IPS DF 6.9 (cell line): Measurements from ENCODE around the gene PRDM9.

Experiments used
- DNase-seq: peaks from one replicate; pipeline ENCODE4 v3.0.0-alpha.2; 2013; ENCODE audit warnings: low read depth, low spot score
- H3K27ac ChIP-seq: one replicate; pipeline ENCODE4 v1.5.1; 2013; ENCODE audit warnings: low read length, control low read depth
- H3K27me3 ChIP-seq: 2 replicates; pipeline ENCODE4 v1.6.1; 2013; ENCODE audit warnings: mild to moderate bottlenecking, low read length; ENCODE audit not compliant: control insufficient read depth, insufficient read depth
- H3K36me3 ChIP-seq: 2 replicates; pipeline ENCODE4 v1.6.1; 2013; ENCODE audit warnings: low read length; ENCODE audit not compliant: control insufficient read depth, insufficient read depth
- H3K4me1 ChIP-seq: 2 replicates; pipeline ENCODE4 v1.6.1; 2013; ENCODE audit warnings: low read length; ENCODE audit not compliant: control insufficient read depth, insufficient read depth
- H3K4me3 ChIP-seq: 2 replicates; pipeline ENCODE4 v1.5.1; 2013; ENCODE audit warnings: mild to moderate bottlenecking, low read length
- H3K9me3 ChIP-seq: 2 replicates; pipeline ENCODE4 v1.6.1; 2013; ENCODE audit warnings: low read length, inconsistent platforms; ENCODE audit not compliant: control insufficient read depth, insufficient read depth
- WGBS: extraction: QIAGEN DNeasy Blood & Tissue Kit; methylation state at CpG from one replicate; pipeline ENCODE4 v1.1.7; 2013; ENCODE audit warnings: mixed read lengths, missing lambda C conversion rate; ENCODE audit not compliant: insufficient read length, insufficient coverage; 5-methylcytosine and 5-hydroxymethylcytosine counted together

PRDM9 gene

GRCh38 chr5:23507278-23507685 lies at the start of gene PRDM9:
Gene PRDM9, plus strand, starts transcription at chr5:23507609. Its CDS starts 1,425 bp downstream, at chr5:23509034.
- H3K36me3 ChIP-seq: no peaks in the 10 kb centered on the region
- H3K4me1 ChIP-seq: no peaks in the 10 kb centered on the region; the same call in 1 of the 2 replicates
- no CpG with 5 or more reads among the region's 27 CpGs for WGBS
- no peaks in the 10 kb centered on the region for H3K9me3 ChIP-seq
- H3K27ac ChIP-seq: no peak within 1 kb of the TSS
- H3K4me3 ChIP-seq: no peak within 1 kb of the TSS
- no peak for DNase-seq
- H3K27me3 ChIP-seq: no peaks in the 10 kb centered on the region

GRCh38 chr5:23457780-23458179 lies 49.6 kb upstream of the PRDM9 start:
- no peak for DNase-seq
- Histone ChIP-seq H3K9me3 (no peaks in the 10 kb centered on the region), H3K4me1 (no peaks in the 10 kb centered on the region), H3K27ac (no peak overlapping the region), H3K27me3 (no peaks in the 10 kb centered on the region), H3K36me3 (no peaks in the 10 kb centered on the region), H3K4me3 (no peak overlapping the region)
- no CpG with 5 or more reads among the region's 3 CpGs for WGBS

GRCh38 chr5:23459214-23459613 lies 48.2 kb upstream of the PRDM9 start:
- Histone ChIP-seq H3K36me3 (no peaks in the 10 kb centered on the region), H3K4me3 (no peak overlapping the region), H3K9me3 (no peaks in the 10 kb centered on the region), H3K27ac (no peak overlapping the region), H3K27me3 (no peaks in the 10 kb centered on the region), H3K4me1 (no peaks in the 10 kb centered on the region)
- no peak for DNase-seq
- WGBS: no CpG with 5 or more reads among the region's 3 CpGs

- H3K36me3 ChIP-seq: no peaks in the 10 kb centered on the region
- no CpG with 5 or more reads among the region's 1 CpG for WGBS
- H3K4me1 ChIP-seq: no peaks in the 10 kb centered on the region; the same call in 1 of the 2 replicates
- no peak for DNase-seq
- H3K4me3 ChIP-seq: no peak overlapping the region
- no peaks in the 10 kb centered on the region for H3K9me3 ChIP-seq
- no peak overlapping the region for H3K27ac ChIP-seq
- H3K27me3 ChIP-seq: no peaks in the 10 kb centered on the region
Measured at GRCh38 chr5:23461576-23461975, 45.8 kb upstream of the PRDM9 start.

- Histone ChIP-seq H3K4me1 (no peaks in the 10 kb centered on the region; the same call in 1 of the 2 replicates), H3K36me3 (no peaks in the 10 kb centered on the region), H3K4me3 (no peak overlapping the region), H3K27ac (no peak overlapping the region), H3K27me3 (no peaks in the 10 kb centered on the region), H3K9me3 (no peaks in the 10 kb centered on the region)
- DNase-seq: no peak
- no CpG with 5 or more reads among the region's 2 CpGs for WGBS
Measured at GRCh38 chr5:23466401-23466912, 41.0 kb upstream of the PRDM9 start.

GRCh38 chr5:23468658-23469057 lies 38.8 kb upstream of the PRDM9 start:
- no CpG with 5 or more reads among the region's 3 CpGs for WGBS
- Histone ChIP-seq H3K27me3 (no peaks in the 10 kb centered on the region), H3K27ac (no peak overlapping the region), H3K4me3 (no peak overlapping the region), H3K4me1 (no peaks in the 10 kb centered on the region; the same call in 1 of the 2 replicates), H3K9me3 (no peaks in the 10 kb centered on the region), H3K36me3 (no peaks in the 10 kb centered on the region)
- DNase-seq: no peak

- no peak overlapping the region for H3K27ac ChIP-seq
- no peaks in the 10 kb centered on the region for H3K4me1 ChIP-seq
- no peak for DNase-seq
- H3K4me3 ChIP-seq: no peak overlapping the region
- no peaks in the 10 kb centered on the region for H3K36me3 ChIP-seq
- no peaks in the 10 kb centered on the region for H3K27me3 ChIP-seq
- no peaks in the 10 kb centered on the region for H3K9me3 ChIP-seq
Measured at GRCh38 chr5:23473915-23474314, 33.5 kb upstream of the PRDM9 start.

- Histone ChIP-seq H3K27ac (no peak overlapping the region), H3K36me3 (no peaks in the 10 kb centered on the region), H3K27me3 (no peaks in the 10 kb centered on the region), H3K9me3 (no peaks in the 10 kb centered on the region), H3K4me1 (no peaks in the 10 kb centered on the region), H3K4me3 (no peak overlapping the region)
- WGBS: no CpG with 5 or more reads among the region's 1 CpG
- no peak for DNase-seq
Measured at GRCh38 chr5:23474315-23474714, 33.1 kb upstream of the PRDM9 start.

- Histone ChIP-seq H3K9me3 (no peaks in the 10 kb centered on the region), H3K27me3 (no peaks in the 10 kb centered on the region), H3K4me3 (no peak overlapping the region), H3K36me3 (no peaks in the 10 kb centered on the region), H3K4me1 (no peaks in the 10 kb centered on the region), H3K27ac (no peak overlapping the region)
- no peak for DNase-seq
- WGBS: no CpG with 5 or more reads among the region's 1 CpG
Measured at GRCh38 chr5:23476580-23476979, 30.8 kb upstream of the PRDM9 start.

- Histone ChIP-seq H3K36me3 (no peaks in the 10 kb centered on the region), H3K27me3 (no peaks in the 10 kb centered on the region), H3K4me3 (no peak overlapping the region), H3K4me1 (no peaks in the 10 kb centered on the region), H3K27ac (no peak overlapping the region), H3K9me3 (no peaks in the 10 kb centered on the region)
- WGBS: no CpG with 5 or more reads among the region's 2 CpGs
- DNase-seq: no peak
Measured at GRCh38 chr5:23482642-23483041, 24.8 kb upstream of the PRDM9 start.

GRCh38 chr5:23483090-23483489 lies 24.3 kb upstream of the PRDM9 start:
- no peak overlapping the region for H3K4me3 ChIP-seq
- no peaks in the 10 kb centered on the region for H3K36me3 ChIP-seq
- no CpG with 5 or more reads among the region's 2 CpGs for WGBS
- H3K9me3 ChIP-seq: no peaks in the 10 kb centered on the region
- H3K27ac ChIP-seq: no peak overlapping the region
- no peaks in the 10 kb centered on the region for H3K4me1 ChIP-seq
- no peak for DNase-seq
- H3K27me3 ChIP-seq: no peaks in the 10 kb centered on the region
